VCaP (cell line): Measurements from ENCODE around the gene ADTRP.

Experiments used
- H3K27ac ChIP-seq: fragments of 450-650 bp; 2 replicates; pipeline ENCODE4 v1.5.1; 2017
- CTCF ChIP-seq: fragments of 450-650 bp; conservative IDR thresholded peaks from 2 replicates; pipeline ENCODE4 v1.5.1; 2017; ENCODE audit warnings: mild to moderate bottlenecking, moderate library complexity

The ADTRP gene

GRCh38 chr6:11754625-11755271, 23.9 kb downstream of the ADTRP start:
- no peak for TF ChIP-seq CTCF
- H3K27ac ChIP-seq, result no peak overlapping the region

GRCh38 chr6:11753798-11754197, 24.8 kb downstream of the ADTRP start:
- H3K27ac ChIP-seq, result no peak overlapping the region
- no peak for TF ChIP-seq CTCF

- TF ChIP-seq CTCF, result no peak
- H3K27ac ChIP-seq, result no peak overlapping the region
Observed at GRCh38 chr6:11752360-11752759, 26.2 kb downstream of the ADTRP start.

- TF ChIP-seq CTCF, result no peak
- H3K27ac ChIP-seq, result no peak overlapping the region
Observed at GRCh38 chr6:11750682-11751081, 27.9 kb downstream of the ADTRP start.

- TF ChIP-seq CTCF, result no peak
Observed at GRCh38 chr6:11748591-11749210, 29.9 kb downstream of the ADTRP start.

GRCh38 chr6:11747021-11747420, 31.6 kb downstream of the ADTRP start:
- no peak overlapping the region for H3K27ac ChIP-seq
- no peak for TF ChIP-seq CTCF

More at GRCh38 chr6:11748591-11749210, 29.9 kb downstream of the ADTRP start:
- H3K27ac ChIP-seq, result no peak overlapping the region

GRCh38 chr6:11744753-11745152, 33.9 kb downstream of the ADTRP start:
- no peak for TF ChIP-seq CTCF
- H3K27ac ChIP-seq, result no peak overlapping the region
